ENCODE data around the gene PHACTR2. TPM values are rescaled to one million over a fixed set of nuclear protein-coding genes. Genes with fewer than 3 reads are reported as not detected.

The PHACTR2 gene
- total and polyA plus RNA-seq, 2 of the 13 experiments (the other 11 are each of a cell fraction or from before 2014, with no cell fraction given): 11.3 to 28.2 TPM

DNA sequence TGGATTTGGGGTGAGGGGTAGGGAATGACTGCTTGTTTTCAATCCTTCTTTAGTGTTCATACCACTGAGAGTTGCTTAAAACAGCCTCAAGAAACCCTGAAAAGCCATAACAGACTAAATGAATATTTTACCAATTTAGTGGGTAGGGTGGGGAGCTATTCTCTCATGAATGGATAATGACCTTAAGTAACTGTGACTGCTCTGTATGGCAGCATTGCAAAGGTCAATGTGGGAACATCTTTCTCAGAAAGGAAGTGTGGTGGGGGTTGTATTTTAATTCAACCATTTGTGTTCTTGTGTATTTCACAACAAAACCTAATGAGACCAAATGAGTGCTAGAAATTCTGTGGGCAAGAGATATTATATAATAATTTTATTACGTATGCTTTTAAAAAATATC is 55.7 kb downstream of the PHACTR2 start:
- Histone ChIP-seq H3K9me3 (ENCODE audit: low read length) (no peaks in the 10 kb centered on the region), H3K4me3 (replicated peaks in 1 of 3; ENCODE audit: insufficient read depth in 1 of 3, low read depth in 2 of 3, low read length in 3 of 3) (no peak overlapping the region), H3K36me3 (replicated peaks in 1 of 2; ENCODE audit: control insufficient read depth in 1 of 2, insufficient read depth in 2 of 2, low read length in 2 of 2) (no peaks in the 10 kb centered on the region), H3K4me1 (ENCODE audit: insufficient read depth, low read length) (no peaks in the 10 kb centered on the region), H3K4me2 (ENCODE audit: low read depth, low read length) (no peak overlapping the region), H4K20me1 (ENCODE audit: insufficient read depth, low read length) (no peaks in the 10 kb centered on the region), H3K79me2 (ENCODE audit: insufficient read depth, low read length) (no peaks in the 10 kb centered on the region), H2AFZ (ENCODE audit: low read length) (no peak overlapping the region), H3K9ac (ENCODE audit: insufficient read depth, low read depth, low read length) (no peak overlapping the region), H3K27ac (ENCODE audit: extremely low read length, insufficient read depth, low read length) (no peak overlapping the region), H3K27me3 (ENCODE audit: control insufficient read depth in 1 of 2, insufficient read depth in 2 of 2, low read length in 2 of 2) (no peaks in the 10 kb centered on the region)
- TF ChIP-seq ZNF292 (CRISPR knock-in tag; IDR thresholded peaks at IDR 0.05; ENCODE audit: borderline replicate concordance, low read depth) (no peak), RCOR2 (CRISPR knock-in tag; IDR thresholded peaks at IDR 0.05) (no peak), GPBP1L1 (CRISPR knock-in tag; IDR thresholded peaks at IDR 0.05) (no peak)
- POLR2A ChIA-PET: no interaction called here
- ATAC-seq: no peak
- WGBS (ENCODE audit: low lambda C conversion rate): 97% methylated on average over 1 of the region's 1 CpG
- in situ Hi-C loops (cut with HindIII; ENCODE audit: extremely low pct_ligation_motif_present, low pct_unique_long_range_greater_than_20kb): no loop called here
- CTCF ChIA-PET (ENCODE audit: low intra/inter-chr PET ratio, low total read pairs): no interaction called here
- no peak for DNase-seq (ENCODE audit: low spot score)
- BruUV-seq (replicated peaks): no TSS peak
- intact Hi-C loops (cut with micrococcal nuclease; ENCODE audit: unreplicated experiment): no loop called here
- FAIRE-seq: no peak

DNA sequence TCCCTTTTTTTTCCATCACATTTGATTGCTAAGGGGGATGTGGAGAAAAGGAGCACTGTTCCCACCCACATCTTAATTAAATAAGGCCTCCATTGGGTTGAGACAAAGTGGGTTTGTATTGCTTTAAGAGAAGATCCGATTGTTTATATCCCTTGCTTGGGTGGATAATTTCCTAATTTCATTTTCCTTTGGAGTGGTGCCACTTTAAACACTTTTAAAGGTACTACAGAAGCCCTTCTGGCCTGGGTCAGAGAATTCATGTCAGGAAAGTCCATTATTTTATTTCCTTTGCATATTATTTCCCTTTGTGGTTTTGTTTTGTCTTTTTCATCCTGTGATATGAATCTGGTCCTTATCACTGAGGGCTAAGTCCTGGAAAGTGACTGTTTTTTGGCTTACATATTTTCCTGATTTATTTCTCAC is 56.9 kb downstream of the PHACTR2 start:
- no peak for DNase-seq (ENCODE audit: low spot score)
- in situ Hi-C loops (cut with HindIII; ENCODE audit: extremely low pct_ligation_motif_present, low pct_unique_long_range_greater_than_20kb): no loop called here
- no peak overlapping the region for H3K4me2 ChIP-seq (ENCODE audit: low read depth, low read length)
- no peaks in the 10 kb centered on the region for H3K79me2 ChIP-seq (ENCODE audit: insufficient read depth, low read length)
- no peak overlapping the region for H2AFZ ChIP-seq (ENCODE audit: low read length)
- 88% methylated on average over 1 of the region's 1 CpG for WGBS (ENCODE audit: low lambda C conversion rate)
- no peak overlapping the region for H3K9ac ChIP-seq (ENCODE audit: insufficient read depth, low read depth, low read length)
- no peaks in the 10 kb centered on the region for H3K4me1 ChIP-seq (ENCODE audit: insufficient read depth, low read length)
- intact Hi-C loops (cut with micrococcal nuclease; ENCODE audit: unreplicated experiment): no loop called here
- no peak for ATAC-seq
- no peak for FAIRE-seq
- H3K27ac ChIP-seq (ENCODE audit: extremely low read length, insufficient read depth, low read length): no peak overlapping the region
- no peaks in the 10 kb centered on the region for H4K20me1 ChIP-seq (ENCODE audit: insufficient read depth, low read length)
- no peak overlapping the region for H3K4me3 ChIP-seq (replicated peaks in 1 of 3; ENCODE audit: insufficient read depth in 1 of 3, low read depth in 2 of 3, low read length in 3 of 3)
- H3K27me3 ChIP-seq (ENCODE audit: control insufficient read depth in 1 of 2, insufficient read depth in 2 of 2, low read length in 2 of 2): no peaks in the 10 kb centered on the region
- TF ChIP-seq ZNF138 (CRISPR knock-in tag; IDR thresholded peaks at IDR 0.05; ENCODE audit: low read depth): no peak
- H3K36me3 ChIP-seq (replicated peaks in 1 of 2; ENCODE audit: control insufficient read depth in 1 of 2, insufficient read depth in 2 of 2, low read length in 2 of 2): no peaks in the 10 kb centered on the region
- POLR2A ChIA-PET: no interaction called here
- no peaks in the 10 kb centered on the region for H3K9me3 ChIP-seq (ENCODE audit: low read length)
- no TSS peak for BruUV-seq (replicated peaks)
- CTCF ChIA-PET (ENCODE audit: low intra/inter-chr PET ratio, low total read pairs): no interaction called here

Measured in HepG2 (cell line).